SK-N-SH treated with all-trans-retinoic acid at 6 μM for 48 hours (cell line): Measurements from ENCODE around the gene AOC2.

Experiments
- ATAC-seq: fragments of 200-7000 bp; cut with Tn5 transposase; 3 replicates; pipeline ENCODE4 v1.9.1; 2020; ENCODE audit warnings: mild to moderate bottlenecking, moderate library complexity
- ARNTL ChIP-seq: fragments of 450-650 bp; formaldehyde crosslinking; IDR thresholded peaks from 2 replicates; pipeline ENCODE4 v1.5.0; 2020; ENCODE audit warnings: low read depth, mild to moderate bottlenecking, moderate library complexity, borderline replicate concordance
- BACH2 ChIP-seq: fragments of 250-450 bp; sonication (Bioruptor Pico); IDR thresholded peaks from 2 replicates; pipeline ENCODE4 v1.9.0; 2021; ENCODE audit warnings: mild to moderate bottlenecking, borderline replicate concordance
- CREB5 ChIP-seq: fragments of 250-450 bp; sonication (Bioruptor Pico); IDR thresholded peaks from 2 replicates; pipeline ENCODE4 v1.5.1; 2020; ENCODE audit warnings: low read depth, mild to moderate bottlenecking, moderate library complexity
- CSDC2 ChIP-seq: fragments of 250-450 bp; sonication (Bioruptor Pico); IDR thresholded peaks from 2 replicates; pipeline ENCODE4 v1.5.0; 2020; ENCODE audit warnings: mild to moderate bottlenecking, moderate library complexity
- ISL1 ChIP-seq: fragments of 250-450 bp; sonication (Bioruptor Pico); IDR thresholded peaks from 2 replicates; pipeline ENCODE4 v2.1.2; 2022; ENCODE audit warnings: mild to moderate bottlenecking, moderate library complexity
- OSR1 ChIP-seq: fragments of 250-450 bp; sonication (Bioruptor Pico); IDR thresholded peaks from 2 replicates; pipeline ENCODE4 v1.8.0; 2022; ENCODE audit warnings: moderate library complexity, mild to moderate bottlenecking, inconsistent platforms
- PATZ1 ChIP-seq: fragments of 250-450 bp; sonication (Bioruptor Pico); IDR thresholded peaks from 2 replicates; pipeline ENCODE4 v1.8.0; 2020; ENCODE audit warnings: mild to moderate bottlenecking, moderate library complexity, borderline replicate concordance
- RARB ChIP-seq: fragments of 250-450 bp; sonication (Bioruptor Pico); IDR thresholded peaks from 2 replicates; pipeline ENCODE4 v1.8.0; 2021; ENCODE audit warnings: mild to moderate bottlenecking, moderate library complexity
- SNAI2 ChIP-seq: fragments of 250-450 bp; sonication (Bioruptor Pico); IDR thresholded peaks from 2 replicates; pipeline ENCODE4 v1.5.0; 2020; ENCODE audit warnings: mild to moderate bottlenecking, moderate library complexity
- TCF4 ChIP-seq: fragments of 250-450 bp; sonication (Bioruptor Pico); IDR thresholded peaks from 2 replicates; pipeline ENCODE4 v1.8.0; 2021; ENCODE audit warnings: mild to moderate bottlenecking, moderate library complexity, borderline replicate concordance
- TOX ChIP-seq: fragments of 250-450 bp; sonication (Bioruptor Pico); IDR thresholded peaks from 2 replicates; pipeline ENCODE4 v1.8.0; 2021; ENCODE audit warnings: mild to moderate bottlenecking, moderate library complexity, borderline replicate concordance
- TSHZ2 ChIP-seq: fragments of 250-450 bp; sonication (Bioruptor Pico); IDR thresholded peaks from 2 replicates; pipeline ENCODE4 v1.5.0; 2020; ENCODE audit warnings: mild to moderate bottlenecking, moderate library complexity
- ZC3H10 ChIP-seq: fragments of 250-450 bp; sonication (Bioruptor Pico); IDR thresholded peaks from 2 replicates; pipeline ENCODE4 v1.5.1; 2021; ENCODE audit warnings: mild to moderate bottlenecking, moderate library complexity
- ZFP3 ChIP-seq: fragments of 250-450 bp; sonication (Bioruptor Pico); IDR thresholded peaks from 2 replicates; pipeline ENCODE4 v1.5.0; 2020; ENCODE audit warnings: mild to moderate bottlenecking, moderate library complexity
- ZFP30 ChIP-seq: fragments of 450-650 bp; formaldehyde crosslinking; IDR thresholded peaks from 2 replicates; pipeline ENCODE4 v1.5.0; 2022; ENCODE audit warnings: mild to moderate bottlenecking, moderate library complexity
- ZNF70 ChIP-seq: fragments of 450-650 bp; formaldehyde crosslinking; IDR thresholded peaks from 2 replicates; pipeline ENCODE4 v1.5.0; 2020; ENCODE audit warnings: mild to moderate bottlenecking, moderate library complexity
- ZNF8 ChIP-seq: fragments of 450-650 bp; formaldehyde crosslinking; IDR thresholded peaks from 2 replicates; pipeline ENCODE4 v1.5.0; 2020; ENCODE audit warnings: mild to moderate bottlenecking, moderate library complexity
- TF ChIP-seq, protein P1 (sequence below): fragments of 250-450 bp; sonication (Bioruptor Pico); IDR thresholded peaks from 2 replicates; pipeline ENCODE4 v1.8.0; 2021; ENCODE audit warnings: low read depth, mild to moderate bottlenecking, moderate library complexity, borderline replicate concordance

AOC2 gene

GRCh38 chr17:42798383-42799380 lies 45.7 kb upstream of the AOC2 start, which contains the start of the genes CNTD1 and COA3:
CNTD1 (plus strand) TSS chr17:42798861; CDS start chr17:42799068, 207 bp downstream.
COA3 (minus strand) TSS chr17:42798704; CDS start chr17:42798681, 23 bp downstream.
- no peak for TF ChIP-seq TSHZ2
- TF ChIP-seq, protein P1, sequence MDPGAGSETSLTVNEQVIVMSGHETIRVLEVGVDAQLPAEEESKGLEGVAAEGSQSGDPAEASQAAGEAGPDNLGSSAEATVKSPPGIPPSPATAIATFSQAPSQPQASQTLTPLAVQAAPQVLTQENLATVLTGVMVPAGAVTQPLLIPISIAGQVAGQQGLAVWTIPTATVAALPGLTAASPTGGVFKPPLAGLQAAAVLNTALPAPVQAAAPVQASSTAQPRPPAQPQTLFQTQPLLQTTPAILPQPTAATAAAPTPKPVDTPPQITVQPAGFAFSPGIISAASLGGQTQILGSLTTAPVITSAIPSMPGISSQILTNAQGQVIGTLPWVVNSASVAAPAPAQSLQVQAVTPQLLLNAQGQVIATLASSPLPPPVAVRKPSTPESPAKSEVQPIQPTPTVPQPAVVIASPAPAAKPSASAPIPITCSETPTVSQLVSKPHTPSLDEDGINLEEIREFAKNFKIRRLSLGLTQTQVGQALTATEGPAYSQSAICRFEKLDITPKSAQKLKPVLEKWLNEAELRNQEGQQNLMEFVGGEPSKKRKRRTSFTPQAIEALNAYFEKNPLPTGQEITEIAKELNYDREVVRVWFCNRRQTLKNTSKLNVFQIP (CRISPR knock-in tag): 0 out of 2 replicates have a peak, but pooled peaks have one; percentile 9
- TF ChIP-seq ZNF70 (CRISPR knock-in tag): no peak
- TF ChIP-seq, all 23 proteins: peak for 1
- peak; percentile 99 for ATAC-seq

DNA sequence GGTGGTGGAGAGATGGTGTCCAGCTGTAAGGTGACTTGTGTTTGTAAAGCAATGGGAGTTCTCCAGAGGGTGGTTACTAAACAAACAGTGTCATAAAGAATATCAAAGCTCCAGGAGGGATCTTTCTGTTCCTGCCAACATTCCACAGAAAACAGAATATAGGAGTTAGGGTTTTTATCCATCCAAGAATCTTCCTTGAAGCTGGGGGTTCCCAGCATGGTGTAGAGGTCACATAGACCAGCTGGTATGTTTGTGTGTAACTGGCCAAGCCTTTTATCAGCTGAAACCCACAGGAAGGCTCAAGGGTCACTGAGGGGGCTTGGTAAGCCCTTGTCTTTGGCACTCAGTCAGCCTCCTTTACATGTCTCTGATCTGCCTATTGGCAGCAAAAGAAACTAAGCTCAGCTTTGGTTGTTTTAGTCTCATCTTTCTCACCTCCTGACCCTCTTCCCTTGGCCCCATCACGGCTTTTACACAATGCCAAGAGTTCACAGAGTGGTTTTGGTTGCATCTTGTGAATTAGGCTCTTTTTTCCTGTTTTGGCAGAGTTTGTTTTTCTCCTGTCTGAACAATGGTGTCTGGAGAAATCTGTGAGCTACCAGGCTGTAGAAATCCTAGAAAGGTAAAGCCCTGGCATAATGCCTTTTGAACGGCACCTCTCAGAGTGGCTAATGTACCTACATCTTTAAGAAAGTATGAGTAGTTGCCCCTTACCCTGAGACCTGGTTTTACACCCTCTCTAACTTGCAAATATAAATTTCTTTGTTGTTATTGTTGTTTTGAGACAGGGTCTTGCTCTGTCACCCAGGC lies 41.1 kb upstream of the AOC2 start:
- TF ChIP-seq ZNF8 (CRISPR knock-in tag): no peak
- no peak for TF ChIP-seq BACH2 (CRISPR knock-in tag)
- no peak for TF ChIP-seq RARB (CRISPR knock-in tag)
- no peak for TF ChIP-seq TOX (CRISPR knock-in tag)
- no peak for TF ChIP-seq PATZ1
- no peak for TF ChIP-seq TSHZ2
- TF ChIP-seq, all 23 proteins: peak for 0
- ATAC-seq: no peak

DNA sequence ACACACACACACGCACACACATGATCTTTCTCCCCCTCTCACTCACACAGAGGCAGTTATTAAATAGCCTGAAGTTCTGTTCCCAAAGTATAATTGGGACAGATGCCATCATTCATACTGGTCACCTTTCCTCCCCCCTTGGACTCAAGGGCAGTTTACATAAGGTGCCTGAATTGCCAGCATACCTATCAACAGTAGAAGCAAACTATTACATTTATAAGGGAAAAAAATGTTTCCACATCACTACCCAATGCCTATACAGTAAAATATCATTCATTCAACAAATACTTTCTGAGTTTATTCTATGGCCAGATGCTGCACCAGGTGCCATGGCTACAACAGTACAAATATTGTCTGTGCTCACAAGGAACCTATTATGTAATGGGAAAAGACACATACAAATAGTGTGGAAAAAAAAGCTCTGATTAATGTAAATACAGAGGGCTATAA lies 39.4 kb upstream of the AOC2 start:
- no peak for TF ChIP-seq OSR1 (CRISPR knock-in tag)
- no peak for TF ChIP-seq ZNF8 (CRISPR knock-in tag)
- TF ChIP-seq PATZ1: no peak
- no peak for TF ChIP-seq ZC3H10
- TF ChIP-seq TSHZ2: no peak
- TF ChIP-seq CSDC2: no peak
- no peak for TF ChIP-seq ZFP3 (CRISPR knock-in tag)
- TF ChIP-seq ISL1 (CRISPR knock-in tag): no peak
- no peak for TF ChIP-seq TCF4 (CRISPR knock-in tag)
- no peak for TF ChIP-seq CREB5 (CRISPR knock-in tag)
- TF ChIP-seq RARB (CRISPR knock-in tag): no peak
- TF ChIP-seq SNAI2 (CRISPR knock-in tag): no peak
- TF ChIP-seq ARNTL (CRISPR knock-in tag): no peak
- no peak for TF ChIP-seq TOX (CRISPR knock-in tag)
- TF ChIP-seq ZFP30: no peak
- no peak for ATAC-seq
